ENCODE data around the gene CGREF1.
"Not testable (repeated sequence)": the region's sequence is repeated elsewhere in the genome, so short reads cannot be mapped to it uniquely, and the experiment has no call there.

Gene CGREF1

DNA sequence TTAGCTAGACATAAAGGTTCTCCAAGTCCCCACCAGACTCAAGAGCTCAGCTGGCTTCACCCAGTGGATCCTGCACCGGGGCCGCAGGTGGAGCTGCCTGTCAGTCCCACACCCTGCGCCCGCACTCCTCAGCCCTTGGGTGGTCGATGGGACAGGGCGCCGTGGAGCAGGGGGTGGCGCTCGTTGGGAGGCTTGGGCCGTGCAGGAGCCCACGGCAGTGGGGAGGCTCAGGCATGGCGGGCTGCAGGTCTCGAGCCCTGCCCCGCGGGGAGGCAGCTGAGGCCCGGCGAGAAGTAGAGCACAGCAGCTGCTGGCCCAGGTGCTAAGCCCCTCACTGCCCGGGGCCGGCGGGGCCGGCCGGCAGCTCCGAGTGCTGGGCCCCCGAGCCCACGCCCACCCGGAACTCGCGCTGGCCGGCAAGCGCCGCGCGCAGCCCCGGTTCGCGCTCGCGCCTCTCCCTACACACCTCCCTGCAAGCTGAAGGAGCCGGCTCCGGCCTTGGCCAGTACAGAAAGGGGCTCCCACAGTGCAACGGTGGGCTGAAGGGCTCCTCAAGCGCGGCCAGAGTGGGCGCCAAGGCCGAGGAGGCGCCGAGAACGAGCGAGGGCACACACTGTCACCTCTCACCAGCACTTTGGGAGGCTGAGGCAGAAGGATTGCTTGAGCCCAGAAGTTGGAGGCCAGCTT is 7.4 kb downstream of the CGREF1 start:
- not testable (repeated sequence) for DNase-seq (ENCODE audit: low read depth)

DNA sequence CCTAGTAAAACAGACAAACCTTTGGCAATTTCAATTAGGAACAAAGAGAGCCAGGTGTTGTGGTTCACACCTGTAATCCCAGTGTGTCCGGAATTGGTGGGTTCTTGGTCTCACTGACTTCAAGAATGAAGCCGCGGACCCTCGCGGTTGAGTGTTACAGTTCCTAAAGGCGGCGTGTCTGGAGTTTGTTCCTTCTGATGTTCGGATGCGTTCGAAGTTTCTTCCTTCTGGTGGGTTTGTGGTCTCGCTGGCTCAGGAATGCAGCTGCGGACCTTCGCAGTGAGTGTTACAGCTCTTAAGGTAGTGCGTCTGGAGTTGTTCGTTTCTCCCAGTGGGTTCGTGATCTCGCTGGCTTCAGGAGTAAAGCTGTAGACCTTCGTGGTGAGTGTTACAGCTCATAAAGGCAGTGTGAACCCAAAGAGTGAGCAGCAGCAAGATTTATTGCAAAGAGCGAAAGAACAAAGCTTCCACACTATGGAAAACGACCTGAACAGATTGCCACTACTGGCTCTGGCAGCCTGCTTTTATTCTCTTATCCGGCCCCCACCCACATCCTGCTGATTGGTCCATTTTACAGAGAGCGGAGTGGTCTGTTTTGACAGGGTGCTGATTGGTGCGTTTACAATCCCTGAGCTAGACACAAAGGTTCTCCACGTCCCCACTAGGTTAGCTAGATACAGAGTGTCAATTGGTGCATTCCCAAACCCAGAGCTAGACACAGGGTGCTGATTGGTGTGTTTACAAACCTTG is 8.2 kb downstream of the CGREF1 start:
- not testable (repeated sequence) for DNase-seq (ENCODE audit: low read depth)

- no peak for DNase-seq (ENCODE audit: low read depth)
Observed at GRCh38 chr2:27109083-27109482, 9.8 kb downstream of the CGREF1 start.

- no peak for DNase-seq (ENCODE audit: low read depth)
Observed at GRCh38 chr2:27108221-27108620, 10.7 kb downstream of the CGREF1 start.

DNA sequence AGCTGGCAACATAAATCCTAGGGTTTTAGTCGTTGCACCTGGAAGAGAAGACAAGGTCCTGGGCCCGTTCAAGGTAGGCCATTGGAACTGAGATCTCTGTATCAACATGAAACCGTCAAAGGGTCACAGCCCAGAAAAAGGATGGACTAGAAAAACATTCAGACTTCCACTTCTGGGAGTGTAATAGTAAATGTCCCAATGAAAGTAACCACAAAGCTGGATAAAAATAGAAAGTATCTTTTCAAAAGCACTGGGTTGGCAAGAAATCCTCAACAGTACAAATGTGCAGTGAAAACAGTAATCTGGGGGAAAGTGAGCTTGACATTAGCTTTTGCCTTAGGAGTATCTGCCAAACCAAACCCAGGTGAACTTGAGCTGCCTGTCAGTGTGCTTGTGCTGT is 12.9 kb downstream of the CGREF1 start:
- no peak for DNase-seq (ENCODE audit: low read depth)

GRCh38 chr2:27102329-27102728 is 16.6 kb downstream of the CGREF1 start:
- DNase-seq (ENCODE audit: low read depth) = no peak

DNA sequence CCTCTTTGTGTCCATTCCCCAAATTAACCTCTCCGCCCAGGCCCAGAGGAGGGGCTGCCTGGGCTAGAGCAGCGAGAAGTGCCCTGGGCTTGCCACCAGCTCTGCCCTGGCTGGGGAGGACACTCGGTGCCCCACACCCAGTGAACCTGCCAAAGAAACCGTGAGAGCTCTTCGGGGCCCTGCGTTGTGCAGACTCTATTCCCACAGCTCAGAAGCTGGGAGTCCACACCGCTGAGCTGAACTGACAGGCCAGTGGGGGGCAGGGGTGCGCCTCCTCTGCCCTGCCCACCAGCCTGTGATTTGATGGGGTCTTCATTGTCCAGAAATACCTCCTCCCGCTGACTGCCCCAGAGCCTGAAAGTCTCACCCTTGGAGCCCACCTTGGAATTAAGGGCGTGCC is 18.9 kb downstream of the CGREF1 start:
- DNase-seq (ENCODE audit: low read depth) = no peak

DNA sequence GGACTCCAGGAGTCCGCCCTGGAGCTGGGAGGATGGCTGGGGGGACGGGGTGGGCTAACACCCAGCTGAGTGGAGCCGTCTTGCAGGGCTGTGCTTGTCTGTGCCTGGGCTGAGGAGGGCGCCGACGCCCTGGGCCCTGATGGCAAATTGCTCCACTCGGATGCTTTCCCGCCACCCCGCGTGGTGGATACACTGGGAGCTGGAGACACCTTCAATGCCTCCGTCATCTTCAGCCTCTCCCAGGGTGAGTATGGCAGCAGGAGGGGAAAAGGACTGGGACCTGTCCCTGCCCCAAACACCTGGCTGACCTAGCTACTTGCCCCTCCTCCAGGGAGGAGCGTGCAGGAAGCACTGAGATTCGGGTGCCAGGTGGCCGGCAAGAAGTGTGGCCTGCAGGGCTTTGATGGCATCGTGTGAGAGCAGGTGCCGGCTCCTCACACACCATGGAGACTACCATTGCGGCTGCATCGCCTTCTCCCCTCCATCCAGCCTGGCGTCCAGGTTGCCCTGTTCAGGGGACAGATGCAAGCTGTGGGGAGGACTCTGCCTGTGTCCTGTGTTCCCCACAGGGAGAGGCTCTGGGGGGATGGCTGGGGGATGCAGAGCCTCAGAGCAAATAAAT is 19.5 kb downstream of the CGREF1 start:
- DNase-seq (ENCODE audit: low read depth) = no peak

DNA sequence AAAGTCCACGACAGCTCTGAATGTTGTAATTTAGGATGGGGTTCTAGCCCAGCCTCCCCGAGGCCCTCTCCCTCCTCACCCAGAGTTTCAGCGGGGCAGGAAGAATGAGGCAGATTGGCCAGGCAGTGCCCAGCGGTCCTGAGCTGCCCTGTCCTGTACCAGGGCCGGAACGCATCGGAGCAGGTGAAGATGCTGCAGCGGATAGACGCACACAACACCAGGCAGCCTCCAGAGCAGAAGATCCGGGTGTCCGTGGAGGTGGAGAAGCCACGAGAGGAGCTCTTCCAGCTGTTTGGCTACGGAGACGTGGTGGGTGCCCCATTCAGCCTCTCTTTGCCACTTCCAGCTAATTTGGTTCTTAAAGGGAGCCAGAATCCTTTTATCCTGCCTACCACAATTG is 21.6 kb downstream of the CGREF1 start:
- no peak for DNase-seq (ENCODE audit: low read depth)

DNA sequence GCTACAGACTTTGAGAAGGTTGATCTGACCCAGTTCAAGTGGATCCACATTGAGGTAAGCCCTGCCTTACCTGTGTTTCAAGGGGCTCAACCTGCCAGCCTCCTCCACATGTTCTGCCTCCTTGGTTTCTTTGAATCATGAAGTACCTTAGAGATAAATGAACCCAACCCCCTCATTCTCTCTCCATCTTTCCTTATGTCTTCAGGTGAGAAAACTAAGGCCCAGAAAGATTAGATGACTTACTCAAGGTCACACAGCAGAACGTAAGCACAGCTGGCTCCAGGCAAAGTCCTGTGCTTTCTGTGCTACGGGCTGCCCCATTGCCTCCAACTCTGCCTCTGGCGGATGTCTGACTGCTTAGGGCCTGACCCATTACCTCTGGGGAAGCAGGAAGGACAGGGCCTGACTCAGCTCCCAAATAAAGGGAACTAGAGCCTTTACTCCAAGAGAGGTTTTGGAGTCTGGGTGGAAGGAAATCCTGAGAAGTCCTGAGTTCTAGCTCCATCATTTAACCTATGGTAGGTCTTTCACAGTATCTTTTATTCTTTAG is 22.1 kb downstream of the CGREF1 start:
- no peak for DNase-seq (ENCODE audit: low read depth)

GRCh38 chr2:27095745-27096651 is 22.9 kb downstream of the CGREF1 start:
- DNase-seq (ENCODE audit: low read depth) = peak; percentile 24

GRCh38 chr2:27095427-27095744 is 23.5 kb downstream of the CGREF1 start:
- no peak for DNase-seq (ENCODE audit: low read depth)

GRCh38 chr2:27094353-27094984 is 24.5 kb downstream of the CGREF1 start:
- DNase-seq (ENCODE audit: low read depth) = no peak

DNA sequence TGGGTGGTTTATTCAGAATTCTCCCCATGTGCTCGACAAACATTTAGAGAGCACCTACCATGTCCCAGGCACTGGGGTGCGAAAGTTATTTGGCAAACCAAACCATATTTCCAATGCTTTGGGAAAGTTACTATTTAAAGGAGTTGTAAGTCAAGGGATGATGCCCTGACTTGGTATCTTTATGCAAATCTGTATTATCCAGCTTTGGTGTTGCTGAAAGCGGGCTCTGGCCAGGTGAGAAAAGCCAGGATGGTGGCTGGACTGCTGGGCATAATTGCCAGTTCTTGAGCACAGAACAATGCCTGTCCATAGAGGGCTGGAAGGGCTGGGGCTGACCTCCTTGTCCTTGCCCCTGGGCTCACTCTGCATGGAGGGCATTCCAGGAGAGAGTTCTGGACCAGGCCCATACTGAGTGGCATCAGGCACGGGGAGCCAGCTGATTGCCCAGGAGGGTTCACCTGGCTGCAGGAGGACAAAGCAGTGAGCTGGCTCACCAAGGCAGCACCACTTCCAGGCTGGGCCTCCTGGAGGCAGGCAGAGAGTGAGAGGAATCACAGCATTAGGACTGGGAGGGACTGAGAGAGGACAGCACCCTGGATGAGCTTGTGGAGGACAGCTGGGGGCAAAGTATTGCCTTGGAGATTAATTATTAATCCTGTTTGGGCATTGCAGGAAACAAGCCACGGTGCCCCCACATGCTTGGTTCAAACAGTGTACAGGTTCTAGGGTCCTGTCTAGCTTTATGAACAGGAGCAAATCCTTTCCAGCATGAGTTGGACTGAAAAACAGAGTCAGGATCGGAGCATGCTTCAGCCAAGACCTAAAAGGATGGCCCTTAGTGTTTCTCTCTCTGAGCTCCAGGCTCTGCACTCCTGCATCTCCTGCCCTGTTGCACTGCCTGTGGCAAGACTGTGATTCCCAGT is 25.2 kb downstream of the CGREF1 start:
- no peak for DNase-seq (ENCODE audit: low read depth)

- DNase-seq (ENCODE audit: low read depth) = no peak
Observed at GRCh38 chr2:27092696-27093429, 26.1 kb downstream of the CGREF1 start.

DNA sequence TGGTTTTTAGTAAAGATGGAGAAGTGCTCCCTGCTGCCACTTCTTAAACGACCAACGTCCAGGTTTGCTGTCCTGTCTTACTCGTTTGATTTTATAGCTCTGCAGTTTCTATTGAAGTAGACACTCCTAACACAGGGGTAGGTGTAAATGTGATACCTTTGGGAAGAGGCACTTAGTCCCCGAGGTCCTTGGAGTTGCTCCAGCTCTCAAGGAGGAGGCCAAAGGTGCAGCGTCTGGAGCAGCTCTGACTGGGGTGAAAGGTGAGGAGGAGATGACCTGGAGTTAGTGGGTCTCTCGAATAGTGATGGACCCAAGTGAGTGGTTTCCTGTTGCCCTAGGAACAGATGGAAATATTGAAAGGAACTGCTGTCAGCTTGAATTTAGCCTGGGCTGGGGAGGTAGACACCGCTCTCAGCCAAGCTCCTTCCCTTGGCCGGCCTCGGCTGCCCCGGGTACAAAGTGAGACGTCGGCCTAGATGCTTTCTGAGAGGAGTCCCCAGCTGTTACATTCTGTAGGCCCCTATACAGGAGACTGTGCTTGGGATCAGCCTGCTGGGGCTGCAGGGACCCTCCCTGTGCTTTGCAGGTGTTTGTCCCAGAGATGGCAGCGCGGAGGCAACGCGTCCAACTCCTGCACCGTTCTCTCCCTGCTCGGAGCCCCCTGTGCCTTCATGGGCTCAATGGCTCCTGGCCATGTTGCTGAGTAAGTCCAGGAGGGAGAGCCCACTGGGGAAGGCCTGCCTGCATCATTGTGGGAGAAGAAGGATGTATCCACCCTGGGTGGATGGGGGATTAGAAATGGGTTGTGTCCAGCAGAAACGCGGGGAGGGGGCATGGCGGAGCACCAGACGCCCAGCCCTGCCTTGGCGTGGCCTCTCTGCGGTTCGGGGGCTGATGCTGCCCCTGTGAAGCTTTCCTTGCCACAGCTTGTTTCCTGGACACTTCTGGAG is 26.9 kb downstream of the CGREF1 start:
- no peak for DNase-seq (ENCODE audit: low read depth)

- DNase-seq (ENCODE audit: low read depth) = no peak
Observed at GRCh38 chr2:27089111-27089954, 29.6 kb downstream of the CGREF1 start.

DNA sequence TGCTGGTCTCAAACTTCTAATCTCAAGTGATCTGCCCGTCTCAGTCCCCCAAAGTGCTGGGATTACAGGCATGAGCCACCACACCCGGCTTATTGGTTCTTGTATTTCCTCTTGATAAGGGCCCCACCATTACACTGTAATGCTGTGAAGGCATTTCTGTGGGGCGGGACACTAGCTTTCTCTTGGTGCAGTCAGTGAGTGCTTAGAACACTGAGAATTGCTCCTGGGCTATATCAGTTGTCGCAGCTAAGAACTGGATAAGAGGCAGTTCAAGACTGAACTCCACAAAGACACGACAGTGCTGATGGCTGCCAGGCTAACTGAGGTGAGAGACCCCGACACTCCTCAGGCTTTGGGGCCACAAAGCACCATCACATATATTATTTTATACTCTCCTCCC is 30.3 kb downstream of the CGREF1 start:
- no peak for DNase-seq (ENCODE audit: low read depth)
